Activated T-helper 1 cell treated with anti-CD3 and anti-CD28 coated beads, Interleukin-12 subunit alpha, Interleukin-12 subunit beta, Interleukin-2, Interleukin-4 antibody, amounts not matched to agents 30 ng/mL and 10 ng/mL and 1 ng/mL, durations not matched to agents 14 hours and 24 hours and 36 hours (primary cell): ENCODE measurements around the gene MAPK14. TPM values are rescaled to one million over a fixed set of nuclear protein-coding genes. Genes with fewer than 3 reads are reported as not detected.
"Not testable (repeated sequence)": the region's sequence is repeated elsewhere in the genome, so short reads cannot be mapped to it uniquely, and the experiment has no call there.

Experiments
- DNase-seq: peaks from one replicate; pipeline ENCODE4 v3.0.0; 2021; ENCODE audit warnings: low spot score
- H3K27ac Mint-ChIP-seq: one replicate; pipeline ENCODE4 v1.8.0; 2021; ENCODE audit warnings: mild to moderate bottlenecking, mixed read lengths
- H3K27me3 Mint-ChIP-seq: one replicate; pipeline ENCODE4 v1.8.0; 2022; ENCODE audit warnings: mild to moderate bottlenecking, moderate library complexity, mixed read lengths; ENCODE audit not compliant: insufficient read depth
- H3K36me3 Mint-ChIP-seq: one replicate; pipeline ENCODE4 v1.8.0; 2021; ENCODE audit warnings: low read depth, mixed read lengths
- H3K4me1 Mint-ChIP-seq: one replicate; pipeline ENCODE4 v1.8.0; 2021; ENCODE audit warnings: low read depth, mixed read lengths
- H3K4me3 Mint-ChIP-seq: one replicate; pipeline ENCODE4 v1.8.0; 2021; ENCODE audit warnings: mild to moderate bottlenecking, moderate library complexity, mixed read lengths
- H3K9me3 Mint-ChIP-seq: one replicate; pipeline ENCODE4 v1.8.0; 2021; ENCODE audit warnings: mixed read lengths
- intact Hi-C: fragments of 100-400 bp; cut with micrococcal nuclease; formaldehyde crosslinking; loops from one replicate; pipeline ENCODE4 v1.15.1; 2024
- total RNA-seq: library from RNA; stranded (reverse); gene quantifications from 2 replicates; pipeline ENCODE4 v1.2.3, GENCODE V29; 2022

Gene MAPK14
- total RNA-seq, 1 donor from 2014 or later: 41.3 TPM

DNA sequence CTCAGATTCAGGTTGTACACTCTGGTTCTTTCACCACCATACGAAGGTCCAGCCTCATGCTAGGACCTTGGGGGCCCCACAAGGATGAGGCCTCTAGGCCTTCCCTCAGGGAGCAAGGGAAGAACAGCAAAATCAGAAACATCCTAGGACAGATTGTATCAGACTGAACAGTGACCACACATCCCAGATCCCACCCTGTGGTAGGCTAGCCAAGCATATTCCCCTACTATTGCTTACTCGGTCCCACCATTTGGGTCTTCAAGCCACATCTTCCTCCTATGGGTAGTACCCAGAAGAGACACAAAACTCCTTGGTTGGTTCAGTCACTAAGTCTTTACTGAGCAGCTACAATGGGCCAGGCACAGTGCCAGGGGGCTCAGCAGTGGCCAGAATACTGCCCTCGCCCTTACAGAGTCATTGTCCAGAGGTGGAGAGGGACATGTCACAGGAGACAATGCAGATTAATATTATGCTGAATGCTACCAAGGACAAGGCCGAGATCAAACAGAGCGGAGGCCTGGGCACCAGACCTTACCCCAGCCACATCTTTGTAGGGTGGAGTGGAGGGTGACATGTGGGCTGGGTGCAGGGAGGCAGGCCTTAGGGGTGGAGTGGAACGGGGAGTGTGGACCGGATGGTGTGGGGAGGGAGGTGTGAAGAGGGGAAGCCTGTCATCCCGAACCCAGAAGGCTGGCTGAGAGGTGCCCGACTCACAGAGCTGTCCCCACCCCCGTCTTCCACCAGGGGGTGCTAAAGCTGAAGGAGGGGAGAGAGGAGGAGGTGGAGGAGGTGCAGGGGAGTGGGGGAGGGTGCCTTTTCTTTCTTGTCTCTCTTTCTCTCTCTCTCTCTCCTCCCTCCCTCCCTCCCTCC is 95.9 kb downstream of the MAPK14 start:
- DNase-seq: peak; percentile 88
- Mint-ChIP-seq H3K4me1 (peaks cover 89% of the 10 kb centered on the region), H3K27ac (peak overlapping the region; percentile 74), H3K27me3 (no peaks in the 10 kb centered on the region), H3K36me3 (peaks cover 6% of the 10 kb centered on the region), H3K9me3 (no peaks in the 10 kb centered on the region), H3K4me3 (peak overlapping the region; percentile 0)
- intact Hi-C loops: loop anchor here (1.0 to 10.0 kb wide), 6 partner anchors 8 to 471 kb away; partner anchors contain the start of genes KCTD20, PXT1, SRSF3 and STK38

GRCh38 chr6:36124346-36124745 is 96.7 kb downstream of the MAPK14 start:
- Mint-ChIP-seq H3K4me1 (peaks cover 85% of the 10 kb centered on the region), H3K27ac (peak overlapping the region; percentile 80)
- H3K9me3 Mint-ChIP-seq, H3K36me3 Mint-ChIP-seq, H3K27me3 Mint-ChIP-seq, DNase-seq, H3K4me3 Mint-ChIP-seq: not testable (repeated sequence)
- intact Hi-C loops: loop anchor here (5.0 to 10.0 kb wide), 3 partner anchors 318 to 470 kb away; partner anchors contain the start of genes KCTD20, PXT1, SRSF3 and STK38

DNA sequence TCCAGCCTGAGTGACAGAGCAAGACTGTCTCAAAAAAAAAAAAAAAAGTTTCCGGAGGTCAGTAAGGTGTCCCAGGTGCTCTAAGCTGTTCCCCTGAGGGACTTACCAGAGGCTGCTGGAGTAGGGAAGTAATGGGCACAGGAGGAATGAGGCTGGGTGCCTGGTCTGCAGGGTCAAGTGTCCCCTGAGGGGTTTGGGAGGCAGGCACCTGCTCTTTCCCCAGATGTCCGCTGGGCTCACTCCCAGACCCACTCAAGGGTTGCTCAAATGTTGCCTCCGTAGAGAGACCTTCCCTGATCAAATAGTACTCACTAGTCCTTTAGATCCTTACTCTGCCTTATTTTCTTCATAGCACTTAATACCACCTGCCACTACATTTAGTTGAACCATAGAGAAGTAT is 97.3 kb downstream of the MAPK14 start:
- Mint-ChIP-seq H3K9me3 (no peaks in the 10 kb centered on the region), H3K36me3 (no peaks in the 10 kb centered on the region), H3K27me3 (no peaks in the 10 kb centered on the region), H3K4me1 (peaks cover 84% of the 10 kb centered on the region), H3K27ac (peak overlapping the region; percentile 15), H3K4me3 (no peak overlapping the region)
- intact Hi-C loops: loop anchor here (5.0 to 10.0 kb wide), 3 partner anchors 317 to 470 kb away; partner anchors contain the start of genes KCTD20, PXT1, SRSF3 and STK38
- no peak for DNase-seq

- intact Hi-C loops: loop anchor here (10.0 kb wide), 2 partner anchors 419 to 469 kb away; partner anchors contain the start of genes SRSF3 and STK38
- Mint-ChIP-seq H3K36me3 (no peaks in the 10 kb centered on the region), H3K4me1 (peaks cover 78% of the 10 kb centered on the region)
Measured at GRCh38 chr6:36125575-36125974, 98.0 kb downstream of the MAPK14 start.

GRCh38 chr6:36126121-36126520 is 98.5 kb downstream of the MAPK14 start:
- Mint-ChIP-seq H3K27me3 (no peaks in the 10 kb centered on the region), H3K4me1 (peaks cover 73% of the 10 kb centered on the region), H3K27ac (no peak overlapping the region), H3K9me3 (no peaks in the 10 kb centered on the region), H3K36me3 (no peaks in the 10 kb centered on the region), H3K4me3 (no peak overlapping the region)
- intact Hi-C loops: loop anchor here (10.0 kb wide), 2 partner anchors 419 to 469 kb away; partner anchors contain the start of genes SRSF3 and STK38
- DNase-seq: no peak

More at GRCh38 chr6:36125575-36125974, 98.0 kb downstream of the MAPK14 start:
- H3K9me3 Mint-ChIP-seq: no peaks in the 10 kb centered on the region
- no peak for DNase-seq
- H3K4me3 Mint-ChIP-seq: no peak overlapping the region
- no peaks in the 10 kb centered on the region for H3K27me3 Mint-ChIP-seq
- H3K27ac Mint-ChIP-seq: no peak overlapping the region

GRCh38 chr6:36126553-36127458 is 99.2 kb downstream of the MAPK14 start:
- H3K36me3 Mint-ChIP-seq: no peaks in the 10 kb centered on the region
- peaks cover 72% of the 10 kb centered on the region for H3K4me1 Mint-ChIP-seq
- no peak for DNase-seq
- no peaks in the 10 kb centered on the region for H3K9me3 Mint-ChIP-seq
- H3K27me3 Mint-ChIP-seq: no peaks in the 10 kb centered on the region
- H3K4me3 Mint-ChIP-seq: no peak overlapping the region
- intact Hi-C loops: loop anchor here (10.0 kb wide), 2 partner anchors 418 to 468 kb away; partner anchors contain the start of genes SRSF3 and STK38
- peak overlapping the region; percentile 0 for H3K27ac Mint-ChIP-seq

- DNase-seq: no peak
- Mint-ChIP-seq H3K4me1 (peaks cover 72% of the 10 kb centered on the region), H3K27me3 (no peaks in the 10 kb centered on the region), H3K36me3 (no peaks in the 10 kb centered on the region), H3K9me3 (no peaks in the 10 kb centered on the region), H3K27ac (no peak overlapping the region), H3K4me3 (no peak overlapping the region)
- intact Hi-C loops: loop anchor here (10.0 kb wide), 2 partner anchors 417 to 467 kb away; partner anchors contain the start of genes SRSF3 and STK38
Measured at GRCh38 chr6:36127462-36128016, 99.9 kb downstream of the MAPK14 start.

GRCh38 chr6:36128073-36128472 is 100.5 kb downstream of the MAPK14 start:
- Mint-ChIP-seq H3K36me3 (peaks cover 3% of the 10 kb centered on the region), H3K27me3 (no peaks in the 10 kb centered on the region), H3K4me1 (peaks cover 72% of the 10 kb centered on the region), H3K27ac (no peak overlapping the region), H3K9me3 (no peaks in the 10 kb centered on the region), H3K4me3 (no peak overlapping the region)
- no peak for DNase-seq
- intact Hi-C loops: loop anchor here (10.0 kb wide), 2 partner anchors 417 to 467 kb away; partner anchors contain the start of genes SRSF3 and STK38

GRCh38 chr6:36128793-36129192 is 101.2 kb downstream of the MAPK14 start:
- Mint-ChIP-seq H3K36me3 (peaks cover 10% of the 10 kb centered on the region), H3K9me3 (no peaks in the 10 kb centered on the region), H3K4me1 (peaks cover 72% of the 10 kb centered on the region), H3K4me3 (peak overlapping the region; percentile 74), H3K27ac (no peak overlapping the region), H3K27me3 (no peaks in the 10 kb centered on the region)
- DNase-seq: no peak
- intact Hi-C loops: loop anchor here (10.0 kb wide), 2 partner anchors 416 to 466 kb away; partner anchors contain the start of genes SRSF3 and STK38

DNA sequence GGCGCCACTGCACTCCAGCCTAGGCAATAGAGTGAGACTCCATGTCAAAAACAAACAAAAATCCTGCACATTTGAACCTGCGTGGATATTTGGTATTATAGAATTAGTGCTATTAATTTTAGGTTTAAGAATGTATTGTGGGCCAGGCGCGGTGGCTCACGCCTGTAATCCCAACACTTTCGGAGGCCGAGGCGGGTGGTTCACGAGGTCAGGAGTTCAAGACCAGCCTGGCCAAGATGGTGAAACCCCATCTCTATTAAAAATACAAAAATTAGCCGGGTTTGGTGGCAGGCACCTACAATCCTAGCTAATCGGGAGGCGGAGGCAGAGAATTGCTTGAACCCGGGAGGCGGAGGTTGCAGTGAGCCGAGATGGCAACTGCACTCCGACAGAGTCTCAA is 101.7 kb downstream of the MAPK14 start:
- Mint-ChIP-seq H3K27ac (peak overlapping the region; percentile 57), H3K36me3 (peaks cover 12% of the 10 kb centered on the region), H3K4me1 (peaks cover 68% of the 10 kb centered on the region), H3K4me3 (peak overlapping the region; percentile 74)
- not testable (repeated sequence) for H3K27me3 Mint-ChIP-seq, H3K9me3 Mint-ChIP-seq, DNase-seq
- intact Hi-C loops: loop anchor here (10.0 kb wide), 2 partner anchors 415 to 465 kb away; partner anchors contain the start of genes SRSF3 and STK38

GRCh38 chr6:36129941-36130666 is 102.5 kb downstream of the MAPK14 start, which contains the start of gene MAPK13:
MAPK13 (plus strand) TSS chr6:36130513; CDS start chr6:36130583, 70 bp downstream.
- Mint-ChIP-seq H3K27ac (peak within 1 kb of the TSS; percentile 92), H3K36me3 (peaks cover 13% of the 10 kb centered on the region), H3K27me3 (no peaks in the 10 kb centered on the region), H3K9me3 (no peaks in the 10 kb centered on the region), H3K4me3 (peak within 1 kb of the TSS; percentile 86), H3K4me1 (peaks cover 66% of the 10 kb centered on the region)
- no peak for DNase-seq
- intact Hi-C loops: loop anchor here (2.0 to 10.0 kb wide), 3 partner anchors 35 to 465 kb away; partner anchors contain the start of genes SRSF3 and STK38
